MM.1S (cell line): Measurements from ENCODE around the gene OVCA2.

Experiments used
- EZH2 ChIP-seq: fragments of 300-600 bp; sonication (generic); optimal IDR thresholded peaks from 2 replicates; pipeline ENCODE3; 2017; ENCODE audit warnings: low read depth, mild to moderate bottlenecking, antibody characterized with exemption, low read length, mixed read lengths
- EZH2phosphoT487 ChIP-seq: fragments of 300-600 bp; sonication (generic); IDR thresholded peaks from 2 replicates; pipeline ENCODE4 v1.6.1; 2018; ENCODE audit warnings: antibody characterized with exemption, low read length
- TF ChIP-seq, protein P1 (sequence below): fragments of 300-600 bp; sonication (generic); IDR thresholded peaks from 2 replicates; pipeline ENCODE4 v1.5.1; 2016; ENCODE audit warnings: antibody characterized with exemption, low read length, mixed read lengths

DNA sequence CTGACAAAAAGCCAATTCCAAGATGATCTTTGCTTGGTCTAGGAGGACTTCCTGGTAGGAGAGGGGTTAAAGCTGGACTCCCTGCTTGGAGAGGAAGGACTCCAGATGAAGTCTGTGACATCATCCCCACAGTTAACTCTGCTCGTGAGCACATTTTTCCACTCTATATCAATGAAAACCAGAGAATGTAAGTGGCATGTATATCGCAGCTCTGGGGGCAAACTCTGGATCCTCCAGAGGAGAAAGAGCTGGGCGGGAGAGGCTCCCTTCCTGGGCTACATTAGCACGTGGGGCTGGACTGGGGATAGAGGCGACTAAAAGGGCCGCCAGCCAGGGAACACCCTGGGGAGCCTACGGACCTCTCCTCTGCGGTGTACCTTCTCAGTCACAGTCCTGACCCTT lies 47.2 kb downstream of the OVCA2 start:
- TF ChIP-seq EZH2 (no peak), EZH2phosphoT487 (no peak)
- TF ChIP-seq, protein P1, sequence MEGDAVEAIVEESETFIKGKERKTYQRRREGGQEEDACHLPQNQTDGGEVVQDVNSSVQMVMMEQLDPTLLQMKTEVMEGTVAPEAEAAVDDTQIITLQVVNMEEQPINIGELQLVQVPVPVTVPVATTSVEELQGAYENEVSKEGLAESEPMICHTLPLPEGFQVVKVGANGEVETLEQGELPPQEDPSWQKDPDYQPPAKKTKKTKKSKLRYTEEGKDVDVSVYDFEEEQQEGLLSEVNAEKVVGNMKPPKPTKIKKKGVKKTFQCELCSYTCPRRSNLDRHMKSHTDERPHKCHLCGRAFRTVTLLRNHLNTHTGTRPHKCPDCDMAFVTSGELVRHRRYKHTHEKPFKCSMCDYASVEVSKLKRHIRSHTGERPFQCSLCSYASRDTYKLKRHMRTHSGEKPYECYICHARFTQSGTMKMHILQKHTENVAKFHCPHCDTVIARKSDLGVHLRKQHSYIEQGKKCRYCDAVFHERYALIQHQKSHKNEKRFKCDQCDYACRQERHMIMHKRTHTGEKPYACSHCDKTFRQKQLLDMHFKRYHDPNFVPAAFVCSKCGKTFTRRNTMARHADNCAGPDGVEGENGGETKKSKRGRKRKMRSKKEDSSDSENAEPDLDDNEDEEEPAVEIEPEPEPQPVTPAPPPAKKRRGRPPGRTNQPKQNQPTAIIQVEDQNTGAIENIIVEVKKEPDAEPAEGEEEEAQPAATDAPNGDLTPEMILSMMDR, result no peak
